ES-I3 (cell line): ENCODE results near the gene KIF5B.
"Not testable (repeated sequence)": the region's sequence is repeated elsewhere in the genome, so short reads cannot be mapped to it uniquely, and the experiment has no call there.

Experiments
- H3K36me3 ChIP-seq: 2 replicates; pipeline ENCODE4 v1.6.1; 2013; ENCODE audit warnings: mild to moderate bottlenecking, low read length, control low read depth, moderate library complexity; ENCODE audit not compliant: insufficient read depth
- H3K4me1 ChIP-seq: 2 replicates; pipeline ENCODE4 v1.6.1; 2013; ENCODE audit warnings: mild to moderate bottlenecking, control low read depth, low read length; ENCODE audit not compliant: insufficient read depth
- H3K9ac ChIP-seq: 2 replicates; pipeline ENCODE4 v1.6.1; 2013; ENCODE audit warnings: low read depth, mild to moderate bottlenecking, low read length, moderate library complexity
- H3K9me3 ChIP-seq: 2 replicates; pipeline ENCODE4 v1.6.1; 2013; ENCODE audit warnings: mild to moderate bottlenecking, low read length, moderate library complexity; ENCODE audit not compliant: control insufficient read depth, insufficient read depth

KIF5B gene

GRCh38 chr10:31977440-31978155 lies 78.6 kb downstream of the KIF5B start:
- H3K4me1 ChIP-seq, result peaks cover 17% of the 10 kb centered on the region
- H3K9me3 ChIP-seq, result peaks cover 3% of the 10 kb centered on the region; the same call in 1 of the 2 replicates
- no peak overlapping the region for H3K9ac ChIP-seq
- no peaks in the 10 kb centered on the region for H3K36me3 ChIP-seq

- no peaks in the 10 kb centered on the region for H3K9me3 ChIP-seq
- no peaks in the 10 kb centered on the region for H3K36me3 ChIP-seq
- no peak overlapping the region for H3K9ac ChIP-seq
Observed at GRCh38 chr10:31975157-31975765, 81.0 kb downstream of the KIF5B start.

GRCh38 chr10:31974434-31975124 lies 81.6 kb downstream of the KIF5B start:
- no peaks in the 10 kb centered on the region for H3K9me3 ChIP-seq
- peaks cover 17% of the 10 kb centered on the region for H3K4me1 ChIP-seq
- H3K36me3 ChIP-seq, result no peaks in the 10 kb centered on the region
- H3K9ac ChIP-seq, result no peak overlapping the region

More at GRCh38 chr10:31975157-31975765, 81.0 kb downstream of the KIF5B start:
- H3K4me1 ChIP-seq, result peaks cover 17% of the 10 kb centered on the region

GRCh38 chr10:31972519-31973041 lies 83.6 kb downstream of the KIF5B start:
- H3K4me1 ChIP-seq, result peaks cover 17% of the 10 kb centered on the region
- no peaks in the 10 kb centered on the region for H3K9me3 ChIP-seq
- H3K9ac ChIP-seq, result no peak overlapping the region
- H3K36me3 ChIP-seq, result no peaks in the 10 kb centered on the region

- not testable (repeated sequence) for H3K9me3 ChIP-seq, H3K36me3 ChIP-seq, H3K4me1 ChIP-seq, H3K9ac ChIP-seq
Observed at GRCh38 chr10:31969847-31970246, 86.4 kb downstream of the KIF5B start.

- Histone ChIP-seq H3K9ac (no peak overlapping the region), H3K4me1 (no peaks in the 10 kb centered on the region), H3K9me3 (no peaks in the 10 kb centered on the region), H3K36me3 (no peaks in the 10 kb centered on the region)
Observed at GRCh38 chr10:31963589-31963980, 92.6 kb downstream of the KIF5B start.

GRCh38 chr10:31962826-31963588 lies 93.2 kb downstream of the KIF5B start:
- Histone ChIP-seq H3K36me3 (no peaks in the 10 kb centered on the region), H3K9me3 (no peaks in the 10 kb centered on the region), H3K9ac (no peak overlapping the region), H3K4me1 (no peaks in the 10 kb centered on the region)

- Histone ChIP-seq H3K36me3 (no peaks in the 10 kb centered on the region), H3K9ac (no peak overlapping the region), H3K9me3 (peaks cover 2% of the 10 kb centered on the region; the same call in 1 of the 2 replicates), H3K4me1 (no peaks in the 10 kb centered on the region)
Observed at GRCh38 chr10:31961277-31962074, 94.7 kb downstream of the KIF5B start.

GRCh38 chr10:31959461-31960173 lies 96.6 kb downstream of the KIF5B start:
- Histone ChIP-seq H3K9me3 (peaks cover 14% of the 10 kb centered on the region), H3K9ac (no peak overlapping the region), H3K4me1 (no peaks in the 10 kb centered on the region), H3K36me3 (no peaks in the 10 kb centered on the region)
